K562 (cell line): Measurements from ENCODE around the gene ZDHHC14.

Source experiments
- MXD1 ChIP-seq: fragments of 250-450 bp; sonication (Bioruptor Pico); IDR thresholded peaks from 2 replicates; pipeline ENCODE4 v1.8.0; 2021; ENCODE audit warnings: borderline replicate concordance, mild to moderate bottlenecking, moderate library complexity; ENCODE audit not compliant: poor library complexity, severe bottlenecking
- POU5F1 ChIP-seq: fragments of 150-350 bp; IDR thresholded peaks from 2 replicates; pipeline ENCODE4 v1.6.1; 2014; ENCODE audit warnings: borderline replicate concordance, low read length, low read depth, mild to moderate bottlenecking; ENCODE audit not compliant: partially characterized antibody
- SIRT6 ChIP-seq: IDR thresholded peaks from one replicate; pipeline ENCODE4 v1.6.1; 2012; ENCODE audit warnings: low read depth, mild to moderate bottlenecking, control low read depth, inconsistent platforms, low read length, moderate library complexity
- ZNF274 ChIP-seq: IDR thresholded peaks from 2 replicates; pipeline ENCODE4 v1.6.1; 2011; ENCODE audit warnings: low read depth, mild to moderate bottlenecking, low read length, moderate library complexity, borderline replicate concordance
- ZNF655 ChIP-seq: fragments of 250-450 bp; sonication (Bioruptor Pico); IDR thresholded peaks from 2 replicates; pipeline ENCODE4 v1.5.0; 2021

- no peak for TF ChIP-seq POU5F1
- no peak for TF ChIP-seq MXD1 (CRISPR knock-in tag)
- TF ChIP-seq ZNF274, result no peak
- no peak for TF ChIP-seq SIRT6
- TF ChIP-seq ZNF655 (CRISPR knock-in tag), result no peak
Observed at GRCh38 chr6:157517601-157518359, 136.8 kb downstream of the ZDHHC14 start.
